ENCODE results near the gene ACTG2. TPM values are rescaled to one million over a fixed set of nuclear protein-coding genes. Genes with fewer than 3 reads are reported as not detected.

Gene ACTG2
- total RNA-seq, 1 donor from 2014 or later = not detected

- Mint-ChIP-seq H3K36me3 (ENCODE audit: unreplicated experiment) (peaks cover 8% of the 10 kb centered on the region), H3K4me1 (ENCODE audit: low read depth, unreplicated experiment) (no peaks in the 10 kb centered on the region), H3K9me3 (ENCODE audit: unreplicated experiment) (no peaks in the 10 kb centered on the region), H3K27ac (ENCODE audit: unreplicated experiment) (no peak overlapping the region), H3K4me3 (ENCODE audit: unreplicated experiment) (no peak overlapping the region), H3K27me3 (ENCODE audit: unreplicated experiment) (peaks cover 2% of the 10 kb centered on the region)
- DNase-seq = no peak
- TF ChIP-seq, protein P1, sequence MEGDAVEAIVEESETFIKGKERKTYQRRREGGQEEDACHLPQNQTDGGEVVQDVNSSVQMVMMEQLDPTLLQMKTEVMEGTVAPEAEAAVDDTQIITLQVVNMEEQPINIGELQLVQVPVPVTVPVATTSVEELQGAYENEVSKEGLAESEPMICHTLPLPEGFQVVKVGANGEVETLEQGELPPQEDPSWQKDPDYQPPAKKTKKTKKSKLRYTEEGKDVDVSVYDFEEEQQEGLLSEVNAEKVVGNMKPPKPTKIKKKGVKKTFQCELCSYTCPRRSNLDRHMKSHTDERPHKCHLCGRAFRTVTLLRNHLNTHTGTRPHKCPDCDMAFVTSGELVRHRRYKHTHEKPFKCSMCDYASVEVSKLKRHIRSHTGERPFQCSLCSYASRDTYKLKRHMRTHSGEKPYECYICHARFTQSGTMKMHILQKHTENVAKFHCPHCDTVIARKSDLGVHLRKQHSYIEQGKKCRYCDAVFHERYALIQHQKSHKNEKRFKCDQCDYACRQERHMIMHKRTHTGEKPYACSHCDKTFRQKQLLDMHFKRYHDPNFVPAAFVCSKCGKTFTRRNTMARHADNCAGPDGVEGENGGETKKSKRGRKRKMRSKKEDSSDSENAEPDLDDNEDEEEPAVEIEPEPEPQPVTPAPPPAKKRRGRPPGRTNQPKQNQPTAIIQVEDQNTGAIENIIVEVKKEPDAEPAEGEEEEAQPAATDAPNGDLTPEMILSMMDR (IDR thresholded peaks at IDR 0.05; ENCODE audit: partially characterized antibody, unreplicated experiment) = no peak
These were observed 70.0 kb downstream of the ACTG2 start for GRCh38 chr2:73962798-73963197.

DNA sequence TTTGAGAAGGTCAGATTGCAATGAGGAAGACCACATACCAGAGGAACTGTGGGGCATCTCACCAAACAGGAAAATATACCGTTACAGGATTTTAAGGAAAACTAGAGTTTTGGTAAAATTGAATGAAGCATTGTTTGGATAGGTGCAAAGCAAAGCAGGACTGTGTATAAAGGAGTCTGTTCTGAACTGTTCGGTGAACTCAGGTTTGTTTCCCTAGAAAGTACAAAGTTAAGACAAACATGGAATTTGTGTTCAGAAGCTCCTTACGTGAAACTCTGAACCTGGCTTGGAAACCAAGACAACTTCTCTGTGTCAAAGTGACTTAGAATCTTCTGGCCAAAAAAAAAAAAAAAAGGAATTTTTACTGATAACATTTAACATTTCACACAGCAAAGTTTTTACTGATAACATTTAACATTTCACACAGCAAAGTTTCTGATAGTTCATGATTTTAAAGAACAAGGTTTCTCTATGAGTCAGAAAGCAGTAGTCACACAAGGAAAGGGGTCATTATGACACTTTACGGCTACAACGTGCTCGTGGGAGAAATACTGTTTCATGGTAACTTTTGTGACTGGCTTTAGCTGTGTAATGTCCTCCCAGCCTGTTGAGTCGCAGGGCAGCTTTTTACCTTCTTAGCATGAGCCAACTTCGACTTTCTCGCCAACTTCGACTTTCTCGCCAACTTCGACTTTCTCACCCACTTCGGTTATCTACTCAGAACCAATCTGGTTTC, 70.7 kb downstream of the ACTG2 start:
- no peak overlapping the region for H3K4me3 Mint-ChIP-seq (ENCODE audit: unreplicated experiment)
- no peaks in the 10 kb centered on the region for H3K4me1 Mint-ChIP-seq (ENCODE audit: low read depth, unreplicated experiment)
- peaks cover 2% of the 10 kb centered on the region for H3K27me3 Mint-ChIP-seq (ENCODE audit: unreplicated experiment)
- no peak for DNase-seq
- TF ChIP-seq, protein P1 (IDR thresholded peaks at IDR 0.05; ENCODE audit: partially characterized antibody, unreplicated experiment) = no peak
- no peaks in the 10 kb centered on the region for H3K9me3 Mint-ChIP-seq (ENCODE audit: unreplicated experiment)
- H3K36me3 Mint-ChIP-seq (ENCODE audit: unreplicated experiment) = peaks cover 8% of the 10 kb centered on the region
- no peak overlapping the region for H3K27ac Mint-ChIP-seq (ENCODE audit: unreplicated experiment)

GRCh38 chr2:73964223-73964622, 71.4 kb downstream of the ACTG2 start:
- peaks cover 2% of the 10 kb centered on the region for H3K27me3 Mint-ChIP-seq (ENCODE audit: unreplicated experiment)
- no peaks in the 10 kb centered on the region for H3K4me1 Mint-ChIP-seq (ENCODE audit: low read depth, unreplicated experiment)

DNA sequence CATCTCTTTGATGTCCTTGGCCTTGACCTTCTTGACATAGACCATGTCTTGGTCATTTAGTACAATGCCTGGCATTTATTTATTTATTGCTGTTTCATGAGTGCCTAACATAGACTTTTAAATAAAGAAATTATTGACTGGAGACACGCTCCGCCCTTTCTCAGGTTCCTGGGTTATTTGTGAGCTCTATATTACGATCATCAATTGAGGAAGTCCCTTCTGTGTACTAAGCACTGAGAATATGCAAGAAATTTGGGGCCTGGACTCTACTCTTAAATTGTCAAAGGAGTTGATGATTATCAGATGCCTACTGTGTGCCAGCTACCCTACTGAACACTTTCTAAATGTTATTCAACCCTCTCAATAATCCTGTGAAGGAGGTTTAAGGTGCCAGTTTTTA, 72.2 kb downstream of the ACTG2 start:
- TF ChIP-seq, protein P1 (IDR thresholded peaks at IDR 0.05; ENCODE audit: partially characterized antibody, unreplicated experiment) = no peak
- H3K27me3 Mint-ChIP-seq (ENCODE audit: unreplicated experiment) = peaks cover 2% of the 10 kb centered on the region
- H3K9me3 Mint-ChIP-seq (ENCODE audit: unreplicated experiment) = no peaks in the 10 kb centered on the region
- DNase-seq = no peak
- no peaks in the 10 kb centered on the region for H3K4me1 Mint-ChIP-seq (ENCODE audit: low read depth, unreplicated experiment)
- H3K36me3 Mint-ChIP-seq (ENCODE audit: unreplicated experiment) = peaks cover 8% of the 10 kb centered on the region
- no peak overlapping the region for H3K4me3 Mint-ChIP-seq (ENCODE audit: unreplicated experiment)
- no peak overlapping the region for H3K27ac Mint-ChIP-seq (ENCODE audit: unreplicated experiment)

More at GRCh38 chr2:73964223-73964622, 71.4 kb downstream of the ACTG2 start:
- Mint-ChIP-seq H3K9me3 (ENCODE audit: unreplicated experiment) (no peaks in the 10 kb centered on the region), H3K27ac (ENCODE audit: unreplicated experiment) (no peak overlapping the region), H3K36me3 (ENCODE audit: unreplicated experiment) (peaks cover 8% of the 10 kb centered on the region), H3K4me3 (ENCODE audit: unreplicated experiment) (no peak overlapping the region)
- no peak for DNase-seq
- TF ChIP-seq, protein P1 (IDR thresholded peaks at IDR 0.05; ENCODE audit: partially characterized antibody, unreplicated experiment) = no peak

GRCh38 chr2:73968357-73968937, 75.6 kb downstream of the ACTG2 start:
- Mint-ChIP-seq H3K27ac (ENCODE audit: unreplicated experiment) (no peak overlapping the region), H3K9me3 (ENCODE audit: unreplicated experiment) (peaks cover 2% of the 10 kb centered on the region), H3K4me1 (ENCODE audit: low read depth, unreplicated experiment) (no peaks in the 10 kb centered on the region), H3K27me3 (ENCODE audit: unreplicated experiment) (peaks cover 2% of the 10 kb centered on the region), H3K36me3 (ENCODE audit: unreplicated experiment) (no peaks in the 10 kb centered on the region), H3K4me3 (ENCODE audit: unreplicated experiment) (no peak overlapping the region)
- DNase-seq = no peak
- TF ChIP-seq, protein P1 (IDR thresholded peaks at IDR 0.05; ENCODE audit: partially characterized antibody, unreplicated experiment) = no peak
